GM08714 (cell line): ENCODE measurements around the gene ACTR5.
"Not testable (repeated sequence)": the region's sequence is repeated elsewhere in the genome, so short reads cannot be mapped to it uniquely, and the experiment has no call there.

Experiments used
- H3K4me3 ChIP-seq: fragments of 200-500 bp; sonication (Bioruptor generic); 2 replicates; pipeline ENCODE4 v1.5.1; 2014; ENCODE audit warnings: mild to moderate bottlenecking, low read length, inconsistent platforms
- ZNF274 ChIP-seq: IDR thresholded peaks from 2 replicates; pipeline ENCODE4 v1.6.1; 2012; ENCODE audit warnings: mild to moderate bottlenecking, low read depth, low read length

The ACTR5 gene

DNA sequence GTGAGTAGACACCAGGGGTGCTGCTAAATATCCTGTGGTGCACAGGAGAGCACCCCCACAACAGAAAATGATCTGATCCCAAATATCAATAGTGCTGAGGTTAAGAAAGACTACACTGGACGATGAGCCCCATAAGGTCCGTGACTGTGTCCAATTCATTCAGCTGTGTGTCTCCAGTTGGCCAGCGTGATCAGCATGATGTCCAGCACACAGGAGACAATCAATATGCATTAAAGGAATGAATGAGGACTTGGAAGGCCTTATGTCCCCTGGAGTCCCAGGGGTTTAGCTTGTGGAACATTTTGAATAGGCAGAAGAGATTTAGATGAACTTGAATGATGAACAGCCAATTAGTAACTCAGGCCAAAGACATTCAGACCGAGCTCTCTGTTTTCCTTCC, 63.5 kb downstream of the ACTR5 start:
- no peak overlapping the region; the same call in 1 of the 2 replicates for H3K4me3 ChIP-seq
- TF ChIP-seq ZNF274 = no peak

GRCh38 chr20:38812182-38812581, 63.9 kb downstream of the ACTR5 start:
- H3K4me3 ChIP-seq = no peak overlapping the region; the same call in 1 of the 2 replicates
- no peak for TF ChIP-seq ZNF274

GRCh38 chr20:38812709-38813573, 64.7 kb downstream of the ACTR5 start:
- no peak for TF ChIP-seq ZNF274
- no peak overlapping the region for H3K4me3 ChIP-seq

DNA sequence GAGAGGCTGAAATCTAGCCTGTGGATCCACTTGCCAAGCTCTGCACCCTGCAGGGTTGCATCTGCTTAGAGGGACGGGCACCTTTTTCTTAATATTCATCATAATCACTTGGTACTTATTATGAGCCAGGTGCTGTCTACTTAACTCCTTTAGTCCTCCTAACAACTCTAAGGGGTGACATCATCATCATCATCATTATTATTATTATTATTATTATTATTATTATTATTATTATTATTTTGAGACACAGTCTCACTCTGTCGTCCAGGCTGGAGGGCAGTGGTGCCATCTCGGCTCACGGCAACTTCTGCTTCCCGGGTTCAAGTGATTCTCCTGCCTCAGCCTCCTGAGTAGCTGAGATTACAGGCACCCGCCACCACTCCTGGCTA, 65.3 kb downstream of the ACTR5 start:
- H3K4me3 ChIP-seq = not testable (repeated sequence)

DNA sequence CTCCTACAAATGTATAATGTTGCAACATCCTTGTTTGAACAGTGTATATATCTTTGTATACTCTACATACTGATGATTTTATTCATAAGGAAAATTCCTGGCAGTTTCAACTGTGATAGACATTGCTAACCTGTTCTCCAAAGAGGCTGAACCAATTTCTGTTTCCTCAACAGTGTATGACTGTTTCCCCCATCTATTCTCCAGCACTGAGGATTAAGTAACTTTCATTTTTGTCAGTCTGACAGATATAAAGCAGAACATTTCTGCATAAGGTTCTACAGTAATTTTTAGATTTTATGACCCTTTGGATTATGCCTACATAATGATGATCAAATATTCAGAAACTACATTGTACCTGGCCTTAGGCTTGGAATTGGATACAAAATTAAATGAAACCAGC, 67.2 kb downstream of the ACTR5 start:
- no peak for TF ChIP-seq ZNF274
- H3K4me3 ChIP-seq = no peak overlapping the region

DNA sequence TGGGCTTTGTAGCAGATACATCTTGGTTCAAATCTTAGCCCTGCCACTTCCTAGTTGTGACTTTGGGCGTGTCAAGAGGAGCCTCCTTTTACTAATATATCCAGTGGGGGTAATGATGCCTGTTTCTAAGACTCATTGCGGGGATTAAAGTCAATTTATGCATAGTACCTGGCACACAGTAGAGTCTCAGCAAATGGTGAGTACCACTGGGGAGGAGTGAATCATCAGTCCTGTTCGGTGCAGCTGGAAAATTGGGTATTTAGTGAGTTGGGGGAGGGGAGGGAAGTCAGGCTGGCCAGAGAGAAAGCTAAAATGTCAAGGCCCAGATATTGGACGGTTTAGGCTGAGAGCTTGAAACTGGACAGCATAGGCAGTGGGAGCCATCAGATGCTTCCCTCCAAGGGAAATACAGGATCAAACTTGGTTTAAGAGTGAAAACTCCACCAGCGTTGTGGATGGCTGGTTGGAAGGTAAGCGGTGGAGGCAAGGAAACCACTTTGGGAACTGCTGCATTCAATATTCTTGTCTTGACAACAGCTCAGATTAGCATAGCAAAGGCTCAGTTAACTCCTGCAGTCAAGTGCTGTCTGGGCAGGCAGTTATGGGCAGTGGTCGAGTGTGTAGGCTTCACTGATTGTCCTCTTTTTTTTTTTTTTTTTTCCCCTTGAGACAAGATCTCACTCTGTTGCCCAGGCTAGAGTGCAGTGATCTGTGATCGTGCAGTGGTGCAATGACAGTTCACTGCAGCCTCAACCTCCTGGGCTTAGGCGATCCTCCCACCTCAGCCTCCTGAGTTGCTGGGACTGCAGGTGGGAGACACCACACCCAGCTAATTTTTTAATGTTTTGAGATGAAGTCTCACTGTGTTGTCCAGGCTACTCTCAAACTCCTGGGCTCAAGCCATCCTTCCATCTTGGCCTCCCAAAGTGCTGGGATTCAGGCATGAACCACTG, 70.1 kb downstream of the ACTR5 start:
- no peak for TF ChIP-seq ZNF274
- H3K4me3 ChIP-seq = no peak overlapping the region
